NB4 (cell line): Measurements from ENCODE around the gene VSIG1.

ENCODE experiments used
- TF ChIP-seq, protein P1 (sequence below): IDR thresholded peaks from one replicate; pipeline ENCODE4 v1.5.1; 2012; ENCODE audit warnings: low read depth, low read length
- TF ChIP-seq, protein P2 (sequence below): IDR thresholded peaks from 2 replicates; pipeline ENCODE4 v1.6.1; 2011; ENCODE audit warnings: low read depth, low read length

DNA sequence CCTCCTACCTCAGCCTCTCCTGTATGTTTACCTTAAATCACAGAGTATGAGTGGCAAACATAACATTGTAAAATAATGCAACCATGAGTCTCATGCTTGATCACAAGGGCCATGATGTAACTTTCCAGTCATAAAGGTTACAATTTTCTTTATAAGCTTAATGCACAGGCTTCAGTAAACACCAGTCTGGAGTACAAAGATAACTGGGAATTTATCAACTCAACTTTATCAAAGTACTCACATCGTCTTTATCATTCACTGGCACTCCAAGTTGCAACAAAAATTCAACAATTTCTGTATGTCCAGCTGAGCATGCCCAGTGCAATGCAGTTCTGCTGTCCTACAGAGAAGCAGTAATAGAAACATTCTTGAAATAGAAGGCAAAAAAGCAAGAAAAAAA, 43.6 kb downstream of the VSIG1 start:
- TF ChIP-seq, protein P1, sequence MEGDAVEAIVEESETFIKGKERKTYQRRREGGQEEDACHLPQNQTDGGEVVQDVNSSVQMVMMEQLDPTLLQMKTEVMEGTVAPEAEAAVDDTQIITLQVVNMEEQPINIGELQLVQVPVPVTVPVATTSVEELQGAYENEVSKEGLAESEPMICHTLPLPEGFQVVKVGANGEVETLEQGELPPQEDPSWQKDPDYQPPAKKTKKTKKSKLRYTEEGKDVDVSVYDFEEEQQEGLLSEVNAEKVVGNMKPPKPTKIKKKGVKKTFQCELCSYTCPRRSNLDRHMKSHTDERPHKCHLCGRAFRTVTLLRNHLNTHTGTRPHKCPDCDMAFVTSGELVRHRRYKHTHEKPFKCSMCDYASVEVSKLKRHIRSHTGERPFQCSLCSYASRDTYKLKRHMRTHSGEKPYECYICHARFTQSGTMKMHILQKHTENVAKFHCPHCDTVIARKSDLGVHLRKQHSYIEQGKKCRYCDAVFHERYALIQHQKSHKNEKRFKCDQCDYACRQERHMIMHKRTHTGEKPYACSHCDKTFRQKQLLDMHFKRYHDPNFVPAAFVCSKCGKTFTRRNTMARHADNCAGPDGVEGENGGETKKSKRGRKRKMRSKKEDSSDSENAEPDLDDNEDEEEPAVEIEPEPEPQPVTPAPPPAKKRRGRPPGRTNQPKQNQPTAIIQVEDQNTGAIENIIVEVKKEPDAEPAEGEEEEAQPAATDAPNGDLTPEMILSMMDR, result no peak
- TF ChIP-seq, protein P2, sequence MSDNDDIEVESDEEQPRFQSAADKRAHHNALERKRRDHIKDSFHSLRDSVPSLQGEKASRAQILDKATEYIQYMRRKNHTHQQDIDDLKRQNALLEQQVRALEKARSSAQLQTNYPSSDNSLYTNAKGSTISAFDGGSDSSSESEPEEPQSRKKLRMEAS, result no peak
